Measurements from ENCODE around the gene TRIM32.

TRIM32 gene

GRCh38 chr9:116689486-116690032 is 2.5 kb downstream of the TRIM32 start:
- TF ChIP-seq GATA2 (IDR thresholded peaks at IDR 0.05; ENCODE audit: low read depth, low read length) (no peak), GATA3 (IDR thresholded peaks at IDR 0.05; ENCODE audit: low read depth, low read length) (no peak)

DNA sequence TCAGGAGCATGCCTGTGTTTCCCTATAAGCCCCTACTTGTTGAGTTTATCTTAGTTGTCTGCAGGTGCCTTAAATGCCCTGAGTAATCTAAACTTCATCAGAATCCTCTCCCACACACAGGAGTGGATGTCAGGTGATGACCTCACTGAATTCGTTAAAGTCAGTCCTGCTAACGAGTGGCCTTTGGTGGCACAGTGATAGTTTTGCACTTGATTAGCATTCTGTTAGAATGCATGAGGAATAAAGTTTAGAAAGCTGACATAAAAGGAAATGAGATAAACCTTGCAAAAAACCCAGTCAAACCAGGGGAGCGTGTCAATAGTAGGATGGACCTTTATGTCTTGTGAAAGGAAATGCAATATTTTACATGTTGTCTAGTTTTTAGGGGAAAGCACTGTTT is 4.5 kb downstream of the TRIM32 start:
- no peak for TF ChIP-seq GATA3 (IDR thresholded peaks at IDR 0.05; ENCODE audit: low read depth, low read length)
- TF ChIP-seq GATA2 (IDR thresholded peaks at IDR 0.05; ENCODE audit: low read depth, low read length), result no peak

- TF ChIP-seq GATA2 (IDR thresholded peaks at IDR 0.05; ENCODE audit: low read depth, low read length) (no peak), GATA3 (IDR thresholded peaks at IDR 0.05; ENCODE audit: low read depth, low read length) (no peak)
These were observed 5.5 kb downstream of the TRIM32 start for GRCh38 chr9:116692616-116693015.

GRCh38 chr9:116693233-116693731 is 6.2 kb downstream of the TRIM32 start:
- TF ChIP-seq GATA2 (IDR thresholded peaks at IDR 0.05; ENCODE audit: low read depth, low read length) (no peak), GATA3 (IDR thresholded peaks at IDR 0.05; ENCODE audit: low read depth, low read length) (no peak)

- TF ChIP-seq GATA2 (IDR thresholded peaks at IDR 0.05; ENCODE audit: low read depth, low read length) (no peak), GATA3 (IDR thresholded peaks at IDR 0.05; ENCODE audit: low read depth, low read length) (no peak)
These were observed 7.7 kb downstream of the TRIM32 start for GRCh38 chr9:116694785-116695291.

DNA sequence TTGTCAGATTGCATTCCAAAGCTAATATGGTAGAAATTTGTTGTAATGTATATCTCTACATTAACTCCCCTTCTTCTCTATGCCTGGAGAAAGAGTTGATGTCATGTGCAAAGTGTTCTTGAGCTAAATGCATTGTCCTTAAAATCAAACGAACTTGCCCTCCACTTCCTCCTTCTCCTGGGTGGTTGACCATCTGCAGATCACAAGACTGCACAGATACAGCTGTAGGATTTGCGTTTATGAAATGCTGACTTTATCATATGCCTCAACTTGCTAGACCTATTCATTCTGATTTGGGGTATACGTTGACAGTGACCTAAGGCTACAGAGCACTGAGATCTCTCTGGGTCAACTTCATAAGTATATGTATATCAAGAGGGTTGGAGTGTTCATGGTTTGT is 8.3 kb downstream of the TRIM32 start:
- no peak for TF ChIP-seq GATA3 (IDR thresholded peaks at IDR 0.05; ENCODE audit: low read depth, low read length)
- TF ChIP-seq GATA2 (IDR thresholded peaks at IDR 0.05; ENCODE audit: low read depth, low read length), result no peak

GRCh38 chr9:116697362-116697761 is 10.3 kb downstream of the TRIM32 start:
- TF ChIP-seq GATA3 (IDR thresholded peaks at IDR 0.05; ENCODE audit: low read depth, low read length) (no peak), GATA2 (IDR thresholded peaks at IDR 0.05; ENCODE audit: low read depth, low read length) (no peak)

GRCh38 chr9:116697887-116698286 is 10.8 kb downstream of the TRIM32 start:
- TF ChIP-seq GATA2 (IDR thresholded peaks at IDR 0.05; ENCODE audit: low read depth, low read length), result no peak
- TF ChIP-seq GATA3 (IDR thresholded peaks at IDR 0.05; ENCODE audit: low read depth, low read length), result no peak

DNA sequence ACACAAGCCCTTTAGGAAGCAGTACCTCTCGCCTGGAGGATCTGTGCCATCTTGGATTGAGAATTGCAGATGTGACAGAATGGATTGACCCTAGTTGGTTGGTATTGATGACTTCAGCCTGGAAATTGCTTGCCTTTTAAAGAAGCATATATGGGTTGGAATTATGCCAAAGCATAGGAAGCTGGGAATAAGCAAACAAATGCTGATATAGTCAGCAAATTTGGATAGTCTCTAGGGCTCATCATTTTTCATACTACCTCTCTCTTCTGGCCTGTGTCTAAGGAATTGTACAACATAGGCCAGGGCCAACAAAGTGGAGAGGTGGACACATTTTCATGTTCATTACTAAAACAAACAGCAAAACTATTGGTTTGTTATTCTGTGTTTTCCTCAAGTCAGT is 13.2 kb downstream of the TRIM32 start:
- TF ChIP-seq GATA2 (IDR thresholded peaks at IDR 0.05; ENCODE audit: low read depth, low read length), result no peak
- no peak for TF ChIP-seq GATA3 (IDR thresholded peaks at IDR 0.05; ENCODE audit: low read depth, low read length)

- TF ChIP-seq GATA2 (IDR thresholded peaks at IDR 0.05; ENCODE audit: low read depth, low read length) (no peak), GATA3 (IDR thresholded peaks at IDR 0.05; ENCODE audit: low read depth, low read length) (no peak)
These were observed 14.1 kb downstream of the TRIM32 start for GRCh38 chr9:116700882-116701865.

GRCh38 chr9:116701940-116702642 is 15.0 kb downstream of the TRIM32 start:
- TF ChIP-seq GATA2 (IDR thresholded peaks at IDR 0.05; ENCODE audit: low read depth, low read length) (no peak), GATA3 (IDR thresholded peaks at IDR 0.05; ENCODE audit: low read depth, low read length) (no peak)

- TF ChIP-seq GATA3 (IDR thresholded peaks at IDR 0.05; ENCODE audit: low read depth, low read length) (no peak), GATA2 (IDR thresholded peaks at IDR 0.05; ENCODE audit: low read depth, low read length) (no peak)
These were observed 16.5 kb downstream of the TRIM32 start for GRCh38 chr9:116703634-116704033.

- TF ChIP-seq GATA2 (IDR thresholded peaks at IDR 0.05; ENCODE audit: low read depth, low read length) (no peak), GATA3 (IDR thresholded peaks at IDR 0.05; ENCODE audit: low read depth, low read length) (no peak)
These were observed 17.4 kb downstream of the TRIM32 start for GRCh38 chr9:116704470-116704869.

DNA sequence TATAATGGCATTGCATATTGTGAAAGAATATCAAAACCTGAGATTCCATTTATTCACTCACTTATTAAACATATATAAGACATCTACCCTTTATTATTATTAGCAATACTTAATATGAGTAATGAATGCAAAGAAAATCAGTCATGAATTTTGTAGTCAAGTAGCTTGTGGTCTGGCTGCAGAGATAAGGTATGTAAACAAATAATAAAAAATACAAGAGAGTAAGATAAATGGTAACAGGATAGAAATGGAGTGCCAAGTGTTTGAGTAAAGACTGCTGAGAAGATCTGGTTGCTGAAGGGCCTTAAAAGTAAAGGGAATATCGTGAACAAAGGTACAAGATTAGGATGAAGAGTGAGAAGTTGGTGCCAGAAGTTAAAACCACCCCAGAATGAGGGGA is 18.4 kb downstream of the TRIM32 start:
- TF ChIP-seq GATA2 (IDR thresholded peaks at IDR 0.05; ENCODE audit: low read depth, low read length) (no peak), GATA3 (IDR thresholded peaks at IDR 0.05; ENCODE audit: low read depth, low read length) (no peak)
